Measurements from ENCODE around the gene SMARCB1. TPM values are rescaled to one million over a fixed set of nuclear protein-coding genes. Genes with fewer than 3 reads are reported as not detected.

The SMARCB1 gene
- total RNA-seq, 4 donors from 2014 or later: 28.8 to 55.6 (median 34.9) TPM

- peaks cover 57 to 95% (median 81%) of the 10 kb centered on the region in 4 donors for H3K36me3 ChIP-seq
- DNase-seq (ENCODE audit: extremely low spot score): no peak
Observed at GRCh38 chr22:23826510-23827350, 40.0 kb downstream of the SMARCB1 start.

GRCh38 chr22:23827351-23827995 is 40.7 kb downstream of the SMARCB1 start:
- H3K4me3 ChIP-seq: no peak overlapping the region
- H3K9me3 ChIP-seq: no peaks in the 10 kb centered on the region
- DNase-seq (ENCODE audit: extremely low spot score): no peak
- intact Hi-C loops (cut with DNase I): no loop called here
- peaks cover 0 to 52% (median 0%) of the 10 kb centered on the region in 4 donors for H3K4me1 ChIP-seq
- H3K36me3 ChIP-seq: peaks cover 51 to 94% (median 76%) of the 10 kb centered on the region in 4 donors
- TF ChIP-seq POLR2A (IDR thresholded peaks at IDR 0.05; ENCODE audit: low read depth) (no peak), EP300 (IDR thresholded peaks at IDR 0.05) (no peak), CTCF (IDR thresholded peaks at IDR 0.05) (no peak), POLR2AphosphoS5 (IDR thresholded peaks at IDR 0.05) (no peak)
- no peak overlapping the region for H3K27ac ChIP-seq (replicated peaks in 1 of 4)
- H3K27me3 ChIP-seq: no peaks in the 10 kb centered on the region
- WGBS: 87% methylated on average over 9 of the region's 11 CpGs

More at GRCh38 chr22:23826510-23827350, 40.0 kb downstream of the SMARCB1 start:
- Histone ChIP-seq H3K9me3 (no peaks in the 10 kb centered on the region), H3K4me3 (no peak overlapping the region), H3K4me1 (peaks cover 0 to 53% (median 0%) of the 10 kb centered on the region in 4 donors), H3K27me3 (no peaks in the 10 kb centered on the region), H3K27ac (replicated peaks in 1 of 4) (no peak overlapping the region)
- TF ChIP-seq CTCF (IDR thresholded peaks at IDR 0.05) (no peak), POLR2AphosphoS5 (IDR thresholded peaks at IDR 0.05) (no peak), EP300 (IDR thresholded peaks at IDR 0.05) (no peak), POLR2A (IDR thresholded peaks at IDR 0.05; ENCODE audit: low read depth) (no peak)
- 86% methylated on average over 1 of the region's 15 CpGs for WGBS
- intact Hi-C loops (cut with DNase I): no loop called here

- Histone ChIP-seq H3K9me3 (no peaks in the 10 kb centered on the region), H3K4me3 (no peak overlapping the region), H3K36me3 (peaks cover 50 to 94% (median 76%) of the 10 kb centered on the region in 4 donors), H3K4me1 (peaks cover 0 to 48% (median 0%) of the 10 kb centered on the region in 4 donors), H3K27me3 (no peaks in the 10 kb centered on the region), H3K27ac (replicated peaks in 1 of 4) (no peak overlapping the region)
- TF ChIP-seq EP300 (IDR thresholded peaks at IDR 0.05) (no peak), POLR2AphosphoS5 (IDR thresholded peaks at IDR 0.05) (no peak), POLR2A (IDR thresholded peaks at IDR 0.05; ENCODE audit: low read depth) (no peak), CTCF (IDR thresholded peaks at IDR 0.05) (no peak)
- intact Hi-C loops (cut with DNase I): no loop called here
- 90% methylated on average over 9 of the region's 10 CpGs for WGBS
- DNase-seq (ENCODE audit: extremely low spot score): no peak
Observed at GRCh38 chr22:23828800-23829680, 42.3 kb downstream of the SMARCB1 start.

GRCh38 chr22:23829845-23830372 is 43.1 kb downstream of the SMARCB1 start:
- DNase-seq (ENCODE audit: extremely low spot score): no peak

More at GRCh38 chr22:23829845-23830372, 43.1 kb downstream of the SMARCB1 start:
- peaks cover 0 to 48% (median 3%) of the 10 kb centered on the region in 4 donors for H3K4me1 ChIP-seq
- H3K27ac ChIP-seq (replicated peaks in 1 of 4): no peak overlapping the region
- intact Hi-C loops (cut with DNase I): loop anchor here (5.0 kb wide), 1 partner anchor 33 kb away; no protein-coding TSS in a partner anchor
- TF ChIP-seq CTCF (IDR thresholded peaks at IDR 0.05): no peak
- TF ChIP-seq EP300 (IDR thresholded peaks at IDR 0.05): no peak
- no peak for TF ChIP-seq POLR2AphosphoS5 (IDR thresholded peaks at IDR 0.05)
- no peak for TF ChIP-seq POLR2A (IDR thresholded peaks at IDR 0.05; ENCODE audit: low read depth)
- H3K36me3 ChIP-seq: peaks cover 52 to 94% (median 76%) of the 10 kb centered on the region in 4 donors
- H3K9me3 ChIP-seq: no peaks in the 10 kb centered on the region
- 74% methylated on average over 7 of the region's 7 CpGs for WGBS
- H3K4me3 ChIP-seq: no peak overlapping the region
- no peaks in the 10 kb centered on the region for H3K27me3 ChIP-seq
